WTC11 (cell line): Measurements from ENCODE around the gene MORN4. TPM values are rescaled to one million over a fixed set of nuclear protein-coding genes. Genes with fewer than 3 reads are reported as not detected.
"Not testable (repeated sequence)": the region's sequence is repeated elsewhere in the genome, so short reads cannot be mapped to it uniquely, and the experiment has no call there.

ENCODE experiments used
- ATAC-seq: fragments of 200-7000 bp; cut with Tn5 transposase; 2 replicates; pipeline ENCODE4 v1.10.0; 2021; ENCODE audit warnings: mild to moderate bottlenecking, moderate library complexity
- CTCF ChIA-PET: fragments of 300-600 bp; sonication (Branson Sonifier 250); formaldehyde crosslinking; loops from one replicate; lab custom pipeline; 2021; ENCODE audit warnings: antibody characterized with exemption; lab: Charles Lee
- POLR2A ChIA-PET: fragments of 350-600 bp; sonication (Branson Sonifier 250); formaldehyde crosslinking; loops from one replicate; lab custom pipeline; 2021; ENCODE audit warnings: antibody characterized with exemption; lab: Charles Lee
- DNase-seq: peaks from one replicate; pipeline ENCODE4 v3.0.0; 2021; ENCODE audit warnings: low spot score
- H3K27ac Mint-ChIP-seq: 2 replicates; pipeline ENCODE4 v1.8.0; 2021; ENCODE audit warnings: mixed read lengths
- H3K27me3 Mint-ChIP-seq: 2 replicates; pipeline ENCODE4 v1.8.0; 2021; ENCODE audit warnings: low read depth, mild to moderate bottlenecking, moderate library complexity, mixed read lengths
- H3K36me3 Mint-ChIP-seq: 2 replicates; pipeline ENCODE4 v1.8.0; 2021; ENCODE audit warnings: mixed read lengths
- H3K4me1 Mint-ChIP-seq: 2 replicates; pipeline ENCODE4 v1.8.0; 2022; ENCODE audit warnings: mixed read lengths
- H3K4me3 Mint-ChIP-seq: 2 replicates; pipeline ENCODE4 v1.8.0; 2021; ENCODE audit warnings: mild to moderate bottlenecking, moderate library complexity, mixed read lengths
- H3K9me3 Mint-ChIP-seq: 2 replicates; pipeline ENCODE4 v1.8.0; 2021; ENCODE audit warnings: mixed read lengths
- CREM ChIP-seq: sonication (generic); formaldehyde crosslinking; IDR thresholded peaks from 2 replicates; pipeline ENCODE4 v1.8.1; 2022; ENCODE audit warnings: mild to moderate bottlenecking, missing genetic modification reagents, moderate library complexity
- EMX1 ChIP-seq: fragments of 250-450 bp; sonication (Bioruptor Pico); IDR thresholded peaks from 2 replicates; pipeline ENCODE4 v1.8.0; 2021; ENCODE audit warnings: mild to moderate bottlenecking
- FOXJ3 ChIP-seq: sonication (generic); formaldehyde crosslinking; IDR thresholded peaks from 2 replicates; pipeline ENCODE4 v1.9.0; 2021; ENCODE audit warnings: missing genetic modification reagents, mild to moderate bottlenecking, borderline replicate concordance
- GRHL2 ChIP-seq: fragments of 250-450 bp; sonication (Bioruptor Pico); IDR thresholded peaks from 2 replicates; pipeline ENCODE4 v1.8.0; 2022; ENCODE audit warnings: mild to moderate bottlenecking, moderate library complexity; ENCODE audit not compliant: insufficient replicate concordance, severe bottlenecking
- KAT7 ChIP-seq: sonication (generic); formaldehyde crosslinking; IDR thresholded peaks from 2 replicates; pipeline ENCODE4 v1.8.1; 2023; ENCODE audit warnings: missing genetic modification reagents, mild to moderate bottlenecking, borderline replicate concordance
- NFE2L1 ChIP-seq: sonication (generic); formaldehyde crosslinking; IDR thresholded peaks from 2 replicates; pipeline ENCODE4 v1.8.1; 2023; ENCODE audit warnings: missing genetic modification reagents
- NR1H2 ChIP-seq: sonication (generic); formaldehyde crosslinking; IDR thresholded peaks from 2 replicates; pipeline ENCODE4 v1.9.0; 2021; ENCODE audit warnings: mild to moderate bottlenecking, moderate library complexity, missing genetic modification reagents
- SP1 ChIP-seq: sonication (generic); formaldehyde crosslinking; conservative IDR thresholded peaks from 2 replicates; pipeline ENCODE4 v1.8.1; 2022; ENCODE audit warnings: missing genetic modification reagents
- TCF7 ChIP-seq: sonication (generic); formaldehyde crosslinking; IDR thresholded peaks from 2 replicates; pipeline ENCODE4 v1.8.0; 2022; ENCODE audit warnings: mild to moderate bottlenecking, low read depth, missing genetic modification reagents, moderate library complexity
- ZBTB21 ChIP-seq: sonication (generic); formaldehyde crosslinking; IDR thresholded peaks from 2 replicates; pipeline ENCODE4 v1.8.1; 2023; ENCODE audit warnings: mild to moderate bottlenecking, missing genetic modification reagents, borderline replicate concordance
- ZNF396 ChIP-seq: fragments of 250-450 bp; sonication (Bioruptor Pico); IDR thresholded peaks from 2 replicates; pipeline ENCODE4 v1.8.0; 2021; ENCODE audit warnings: mild to moderate bottlenecking, moderate library complexity, borderline replicate concordance
- ZNF671 ChIP-seq: fragments of 250-450 bp; sonication (Bioruptor Pico); IDR thresholded peaks from 2 replicates; pipeline ENCODE4 v1.8.0; 2021; ENCODE audit warnings: mild to moderate bottlenecking
- total RNA-seq: library from RNA; stranded (reverse); gene quantifications from 3 replicates; pipeline ENCODE4 v1.2.3, GENCODE V29; 2021
- TF ChIP-seq, protein P1 (sequence below): sonication (generic); formaldehyde crosslinking; IDR thresholded peaks from 2 replicates; pipeline ENCODE4 v1.8.1; 2022; ENCODE audit warnings: low read depth, mild to moderate bottlenecking, moderate library complexity, missing genetic modification reagents, borderline replicate concordance

MORN4 gene
- total RNA-seq, 1 experiment from 2014 or later = 21.8 TPM

DNA sequence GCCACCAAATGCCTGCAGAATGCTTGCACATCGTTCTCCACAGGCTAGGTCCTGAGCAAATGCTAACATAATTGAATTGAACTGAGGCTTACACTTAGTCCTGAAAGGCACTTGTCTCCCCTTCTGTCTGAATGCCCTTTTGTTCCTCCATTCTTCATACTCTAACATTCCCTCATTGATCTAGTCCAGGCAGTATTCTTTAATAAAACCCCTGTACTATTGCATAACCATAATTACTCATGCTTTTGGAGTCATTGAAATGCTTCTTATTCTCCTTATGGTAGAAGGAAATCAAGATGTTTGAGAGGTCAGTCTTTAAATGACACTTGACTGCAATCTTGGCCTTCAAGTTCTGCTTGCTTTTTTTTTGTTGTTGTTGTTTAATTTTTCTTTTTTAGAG, 14.3 kb upstream of the MORN4 start:
- Mint-ChIP-seq H3K4me3 (no peak overlapping the region), H3K9me3 (no peaks in the 10 kb centered on the region), H3K27ac (peak overlapping the region; percentile 88; the same call in 1 of the 2 replicates), H3K4me1 (peaks cover 37% of the 10 kb centered on the region), H3K36me3 (peaks cover 44% of the 10 kb centered on the region), H3K27me3 (no peaks in the 10 kb centered on the region)
- ATAC-seq (no peak), DNase-seq (no peak)
- no peak for TF ChIP-seq SP1 (CRISPR knock-in tag)
- no peak for TF ChIP-seq GRHL2
- TF ChIP-seq TCF7 (CRISPR knock-in tag) = no peak
- no peak for TF ChIP-seq ZBTB21 (CRISPR knock-in tag)
- TF ChIP-seq NR1H2 (CRISPR knock-in tag) = no peak
- TF ChIP-seq KAT7 (CRISPR knock-in tag) = no peak
- TF ChIP-seq, protein P1, sequence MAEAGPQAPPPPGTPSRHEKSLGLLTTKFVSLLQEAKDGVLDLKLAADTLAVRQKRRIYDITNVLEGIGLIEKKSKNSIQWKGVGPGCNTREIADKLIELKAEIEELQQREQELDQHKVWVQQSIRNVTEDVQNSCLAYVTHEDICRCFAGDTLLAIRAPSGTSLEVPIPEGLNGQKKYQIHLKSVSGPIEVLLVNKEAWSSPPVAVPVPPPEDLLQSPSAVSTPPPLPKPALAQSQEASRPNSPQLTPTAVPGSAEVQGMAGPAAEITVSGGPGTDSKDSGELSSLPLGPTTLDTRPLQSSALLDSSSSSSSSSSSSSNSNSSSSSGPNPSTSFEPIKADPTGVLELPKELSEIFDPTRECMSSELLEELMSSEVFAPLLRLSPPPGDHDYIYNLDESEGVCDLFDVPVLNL (CRISPR knock-in tag) = no peak
- no peak for TF ChIP-seq ZNF671
- no peak for TF ChIP-seq FOXJ3 (CRISPR knock-in tag)
- no peak for TF ChIP-seq NFE2L1 (CRISPR knock-in tag)
- TF ChIP-seq EMX1 (CRISPR knock-in tag) = no peak
- POLR2A ChIA-PET = no interaction called here
- CTCF ChIA-PET = interaction anchor here (1.8 kb wide), 1 partner anchor 40 kb away, joined by 4 read pairs; the partner anchor contains the start of gene AVPI1

DNA sequence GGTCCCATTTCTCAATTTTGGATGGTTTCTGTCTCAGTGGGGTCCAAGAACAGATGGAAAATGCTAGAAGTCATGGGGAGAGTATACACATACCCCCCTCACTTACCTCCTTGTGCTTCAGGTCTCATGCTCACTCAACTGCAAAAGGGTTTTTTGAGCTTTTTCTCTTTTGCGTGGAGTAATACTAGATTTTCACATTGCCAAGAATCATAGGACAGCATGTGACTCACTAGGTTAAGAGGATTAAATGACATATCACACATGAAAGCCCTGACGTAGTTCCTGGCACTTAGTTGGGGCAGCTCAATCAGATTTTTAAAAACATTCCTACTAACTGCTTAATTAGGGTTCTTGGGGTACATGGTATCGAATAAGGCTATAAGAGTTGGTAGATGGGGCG, 11.6 kb upstream of the MORN4 start:
- Mint-ChIP-seq H3K9me3 (no peaks in the 10 kb centered on the region), H3K4me3 (no peak overlapping the region), H3K4me1 (peaks cover 47% of the 10 kb centered on the region), H3K27ac (no peak overlapping the region), H3K27me3 (no peaks in the 10 kb centered on the region), H3K36me3 (peaks cover 27% of the 10 kb centered on the region)
- ChIA-PET CTCF (no interaction called here), POLR2A (interaction anchor here (0.7 kb wide), 1 partner anchor 181 kb away, joined by 7 read pairs; no protein-coding TSS in a partner anchor)
- DNase-seq (no peak), ATAC-seq (no peak)
- TF ChIP-seq CREM (CRISPR knock-in tag) = no peak

DNA sequence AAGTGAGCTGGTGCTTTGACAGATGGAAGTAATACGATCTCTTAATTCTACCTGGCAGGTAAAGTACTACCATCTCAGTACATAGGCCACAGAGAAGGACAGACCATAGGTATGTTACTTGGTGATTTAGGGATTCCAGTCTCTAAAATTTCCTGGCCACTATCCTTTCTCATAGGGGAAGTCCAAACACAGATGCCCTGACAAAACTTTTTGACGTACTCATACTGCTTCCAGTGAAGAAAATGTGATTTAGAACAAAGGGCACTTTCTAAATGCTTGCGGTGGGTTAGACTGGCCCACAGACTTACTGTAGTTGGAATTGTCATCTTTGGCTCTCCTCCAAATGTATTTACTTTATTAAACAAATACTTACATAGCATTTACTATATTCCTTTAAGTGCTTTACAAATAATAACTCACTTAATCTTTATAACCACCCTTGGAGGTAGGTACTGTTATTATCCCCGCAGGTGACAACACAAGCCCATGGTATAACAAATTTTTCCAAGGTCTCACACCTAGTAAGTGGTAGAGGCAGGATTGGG, 10.2 kb upstream of the MORN4 start:
- DNase-seq (no peak), ATAC-seq (no peak)
- peak overlapping the region; percentile 32 for H3K27ac Mint-ChIP-seq
- H3K4me1 Mint-ChIP-seq = peaks cover 38% of the 10 kb centered on the region
- H3K9me3 Mint-ChIP-seq = no peaks in the 10 kb centered on the region
- peaks cover 27% of the 10 kb centered on the region for H3K36me3 Mint-ChIP-seq
- no peak for TF ChIP-seq ZNF396 (CRISPR knock-in tag)
- no peak for TF ChIP-seq FOXJ3 (CRISPR knock-in tag)
- CTCF ChIA-PET = no interaction called here
- no peak overlapping the region; the same call in 1 of the 2 replicates for H3K4me3 Mint-ChIP-seq
- POLR2A ChIA-PET = no interaction called here
- H3K27me3 Mint-ChIP-seq = no peaks in the 10 kb centered on the region

DNA sequence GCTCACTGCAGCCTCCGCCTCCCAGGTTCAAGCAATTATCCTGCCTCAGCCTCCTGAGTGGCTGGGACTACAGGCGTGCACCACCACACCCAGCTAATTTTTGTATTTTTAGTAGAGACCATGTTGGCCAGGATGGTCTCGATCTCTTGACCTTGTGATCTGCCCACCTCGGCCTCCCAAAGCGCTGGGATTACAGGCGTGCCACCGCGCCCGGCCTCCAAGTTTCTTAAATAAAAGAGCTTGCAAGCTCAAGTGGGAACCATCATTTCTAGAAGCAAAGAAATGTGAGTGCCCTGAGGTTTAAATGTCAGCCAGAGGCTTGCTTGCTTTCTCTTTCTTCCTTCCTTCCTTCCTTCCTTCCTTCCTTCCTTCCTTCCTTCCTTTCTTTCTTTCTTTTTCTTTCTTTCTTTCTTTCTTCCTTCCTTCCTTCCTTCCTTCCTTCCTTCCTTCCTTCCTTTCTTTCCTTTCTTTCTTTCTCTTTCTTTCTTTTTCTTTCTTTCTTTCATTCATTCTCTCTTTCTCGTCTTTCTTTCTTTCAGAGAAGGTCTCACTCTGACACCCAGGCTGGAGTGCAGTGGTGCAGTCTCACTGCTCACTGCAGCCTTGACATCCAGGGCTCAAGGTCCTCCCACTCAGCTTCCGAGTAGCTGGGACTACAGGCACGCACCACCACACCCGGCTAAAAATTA, 9.3 kb upstream of the MORN4 start:
- H3K27me3 Mint-ChIP-seq, CTCF ChIA-PET, H3K9me3 Mint-ChIP-seq, DNase-seq, ATAC-seq: not testable (repeated sequence)
- H3K4me1 Mint-ChIP-seq = peaks cover 32% of the 10 kb centered on the region
- POLR2A ChIA-PET = interaction anchor here (0.6 kb wide), 1 partner anchor 23 kb away, joined by 8 read pairs; no protein-coding TSS in a partner anchor
- peak overlapping the region; percentile 32 for H3K27ac Mint-ChIP-seq
- H3K4me3 Mint-ChIP-seq = peak overlapping the region; percentile 94
- peaks cover 27% of the 10 kb centered on the region for H3K36me3 Mint-ChIP-seq
